Right lobe of liver (tissue), 4 donors: ENCODE data around the gene KLRK1.
"Not testable (repeated sequence)": the region's sequence is repeated elsewhere in the genome, so short reads cannot be mapped to it uniquely, and the experiment has no call there.

Source experiments
- CTCF ChIP-seq, 4 donors: fragments of 200-600 bp in 3 of 4; fragments of 450-650 bp in 1 of 4; IDR thresholded peaks; one replicate each; pipeline versions ENCODE4 v1.5.1 to v1.8.0; 2016 to 2022; ENCODE audit warnings: antibody characterized with exemption in 4 of 4, mild to moderate bottlenecking in 2 of 4
- POLR2A ChIP-seq: fragments of 450-650 bp; IDR thresholded peaks from one replicate; pipeline ENCODE4 v1.6.1; 2017; ENCODE audit warnings: antibody characterized with exemption, mild to moderate bottlenecking
- donor health status: DM: no; HTN: no; CAD: no.
- donor health status: DM: no; HTN: no; CAD: no.
- donor health status: DM: no; HTN: yes; CAD: no.

- not testable (repeated sequence) for TF ChIP-seq CTCF (IDR thresholded peaks at IDR 0.05); POLR2A
Measured at GRCh38 chr12:10387498-10387897, 2.3 kb downstream of the KLRK1 start.
